ENCODE data around the gene PEX16. TPM values are rescaled to one million over a fixed set of nuclear protein-coding genes. Genes with fewer than 3 reads are reported as not detected.
"Not testable (repeated sequence)": the region's sequence is repeated elsewhere in the genome, so short reads cannot be mapped to it uniquely, and the experiment has no call there.

PEX16 gene
- total RNA-seq, 1 experiment from 2014 or later = 35.8 TPM

GRCh38 chr11:45907911-45908370 is 9.7 kb downstream of the PEX16 start:
- intact Hi-C loops (cut with micrococcal nuclease; ENCODE audit: unreplicated experiment) = no loop called here
- CTCF ChIA-PET = no interaction called here

DNA sequence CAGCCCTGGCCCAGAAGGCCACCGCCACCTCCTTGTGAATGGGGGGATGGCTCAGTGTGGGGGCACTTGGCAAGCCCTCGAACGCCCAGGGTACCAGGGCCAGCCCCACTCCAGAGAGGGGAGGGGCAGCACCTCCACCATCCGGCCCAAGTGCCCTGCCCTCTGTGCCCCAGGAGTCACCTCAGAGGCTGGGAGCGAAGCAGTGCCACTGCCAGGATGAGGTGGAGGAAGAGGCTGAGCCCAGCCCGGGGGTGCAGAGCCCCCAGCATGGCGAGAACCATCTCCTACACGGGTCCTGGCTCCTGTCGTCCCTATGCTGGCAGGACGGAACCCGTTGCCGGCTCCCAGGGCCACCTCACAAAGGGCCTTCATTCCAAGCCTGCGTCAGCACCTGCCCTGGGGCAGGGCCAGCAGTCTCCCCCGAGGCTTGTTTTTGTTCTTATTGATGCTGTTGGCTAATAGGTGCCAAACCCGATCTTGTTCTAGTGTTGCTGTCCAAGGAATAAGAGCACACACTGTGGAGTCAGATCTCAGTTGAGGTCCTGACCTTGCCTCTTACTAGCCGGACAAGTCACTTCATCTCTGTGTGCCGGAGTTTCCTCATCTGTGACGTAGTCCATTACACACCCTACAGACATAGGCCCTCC is 10.6 kb downstream of the PEX16 start, which contains the start of gene FREY1:
Gene FREY1 (minus strand): TSS at position 307 of the 647 bp plus-strand sequence. CDS start 26 bp downstream, at position 281.
- DNase-seq = no peak
- H3F3A ChIP-seq (ENCODE audit: insufficient read depth, low read depth) = peaks cover 7% of the 10 kb centered on the region; the same call in 1 of the 2 replicates
- H3K79me2 ChIP-seq (ENCODE audit: low read depth) = no peaks in the 10 kb centered on the region
- CTCF ChIA-PET = no interaction called here
- no peak within 1 kb of the TSS for H3K4me3 ChIP-seq
- intact Hi-C loops (cut with micrococcal nuclease; ENCODE audit: unreplicated experiment) = no loop called here
- no peaks in the 10 kb centered on the region for H3K9me3 ChIP-seq (ENCODE audit: insufficient read depth, low read depth)
- H3K4me2 ChIP-seq = no peak within 1 kb of the TSS
- H2AFZ ChIP-seq = no peak within 1 kb of the TSS
- no peaks in the 10 kb centered on the region for H3K27me3 ChIP-seq (ENCODE audit: insufficient read depth, low read depth)
- H3K9me2 ChIP-seq (ENCODE audit: insufficient read depth) = no peaks in the 10 kb centered on the region
- H3K36me3 ChIP-seq (ENCODE audit: low read depth) = no peaks in the 10 kb centered on the region
- TF ChIP-seq, protein P1, sequence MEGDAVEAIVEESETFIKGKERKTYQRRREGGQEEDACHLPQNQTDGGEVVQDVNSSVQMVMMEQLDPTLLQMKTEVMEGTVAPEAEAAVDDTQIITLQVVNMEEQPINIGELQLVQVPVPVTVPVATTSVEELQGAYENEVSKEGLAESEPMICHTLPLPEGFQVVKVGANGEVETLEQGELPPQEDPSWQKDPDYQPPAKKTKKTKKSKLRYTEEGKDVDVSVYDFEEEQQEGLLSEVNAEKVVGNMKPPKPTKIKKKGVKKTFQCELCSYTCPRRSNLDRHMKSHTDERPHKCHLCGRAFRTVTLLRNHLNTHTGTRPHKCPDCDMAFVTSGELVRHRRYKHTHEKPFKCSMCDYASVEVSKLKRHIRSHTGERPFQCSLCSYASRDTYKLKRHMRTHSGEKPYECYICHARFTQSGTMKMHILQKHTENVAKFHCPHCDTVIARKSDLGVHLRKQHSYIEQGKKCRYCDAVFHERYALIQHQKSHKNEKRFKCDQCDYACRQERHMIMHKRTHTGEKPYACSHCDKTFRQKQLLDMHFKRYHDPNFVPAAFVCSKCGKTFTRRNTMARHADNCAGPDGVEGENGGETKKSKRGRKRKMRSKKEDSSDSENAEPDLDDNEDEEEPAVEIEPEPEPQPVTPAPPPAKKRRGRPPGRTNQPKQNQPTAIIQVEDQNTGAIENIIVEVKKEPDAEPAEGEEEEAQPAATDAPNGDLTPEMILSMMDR (conservative IDR thresholded peaks at IDR 0.05) = no peak
- TF ChIP-seq EZH2 (IDR thresholded peaks at IDR 0.05; ENCODE audit: low read depth) = no peak
- POLR2A ChIA-PET (ENCODE audit: unreplicated experiment) = no interaction called here
- no peaks in the 10 kb centered on the region for H3K4me1 ChIP-seq (replicated peaks; ENCODE audit: insufficient read depth)
- H3K27ac ChIP-seq = no peak within 1 kb of the TSS
- BruUV-seq (replicated peaks) = no TSS peak
- no peaks in the 10 kb centered on the region for H4K20me1 ChIP-seq (ENCODE audit: insufficient read depth)

More at GRCh38 chr11:45907911-45908370, 9.7 kb downstream of the PEX16 start:
- no peak for DNase-seq
- Histone ChIP-seq H3K9me2 (ENCODE audit: insufficient read depth) (no peaks in the 10 kb centered on the region), H3F3A (ENCODE audit: insufficient read depth, low read depth) (peaks cover 7% of the 10 kb centered on the region; the same call in 1 of the 2 replicates), H3K9me3 (ENCODE audit: insufficient read depth, low read depth) (no peaks in the 10 kb centered on the region), H4K20me1 (ENCODE audit: insufficient read depth) (no peaks in the 10 kb centered on the region), H3K4me2 (no peak overlapping the region), H3K27ac (no peak overlapping the region), H3K36me3 (ENCODE audit: low read depth) (no peaks in the 10 kb centered on the region), H2AFZ (no peak overlapping the region), H3K4me3 (no peak overlapping the region), H3K4me1 (replicated peaks; ENCODE audit: insufficient read depth) (no peaks in the 10 kb centered on the region), H3K27me3 (ENCODE audit: insufficient read depth, low read depth) (no peaks in the 10 kb centered on the region), H3K79me2 (ENCODE audit: low read depth) (no peaks in the 10 kb centered on the region)
- BruUV-seq (replicated peaks) = no TSS peak
- POLR2A ChIA-PET (ENCODE audit: unreplicated experiment) = no interaction called here
- no peak for TF ChIP-seq EZH2 (IDR thresholded peaks at IDR 0.05; ENCODE audit: low read depth)
- TF ChIP-seq, protein P1 (conservative IDR thresholded peaks at IDR 0.05) = no peak

DNA sequence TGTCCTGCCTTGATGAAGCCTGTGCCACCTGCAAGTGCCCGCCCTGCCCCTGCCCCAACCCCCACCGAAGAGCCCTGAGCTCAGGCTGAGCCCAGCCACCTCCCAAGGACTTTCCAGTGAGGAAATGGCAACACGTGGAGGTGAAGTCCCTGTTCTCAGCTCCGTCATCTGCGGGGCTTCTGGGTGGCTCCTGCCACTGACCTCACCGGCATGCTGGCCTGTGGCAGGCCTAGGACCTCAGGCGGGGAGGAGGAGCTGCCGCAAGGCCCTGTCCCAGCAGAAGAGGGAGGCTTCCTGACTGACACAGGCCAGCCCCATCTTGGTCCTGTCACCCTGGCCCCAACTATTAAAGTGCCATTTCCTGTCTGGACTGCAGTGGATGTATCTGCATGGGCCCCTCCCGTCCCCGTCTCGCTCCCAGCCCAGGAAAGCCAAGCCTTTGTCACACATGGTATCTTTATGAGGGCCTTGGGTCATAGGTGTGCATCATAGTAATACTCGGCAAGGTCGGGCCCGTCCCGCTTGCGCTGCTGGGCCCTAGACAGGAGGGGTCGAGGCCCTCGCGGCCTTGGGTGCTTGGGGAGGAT is 11.5 kb downstream of the PEX16 start:
- Histone ChIP-seq H3F3A (ENCODE audit: insufficient read depth, low read depth) (peaks cover 7% of the 10 kb centered on the region; the same call in 1 of the 2 replicates), H3K27me3 (ENCODE audit: insufficient read depth, low read depth) (no peaks in the 10 kb centered on the region), H3K4me2 (no peak overlapping the region), H2AFZ (no peak overlapping the region), H3K4me3 (no peak overlapping the region), H3K4me1 (replicated peaks; ENCODE audit: insufficient read depth) (no peaks in the 10 kb centered on the region), H3K27ac (no peak overlapping the region), H3K9me2 (ENCODE audit: insufficient read depth) (no peaks in the 10 kb centered on the region), H4K20me1 (ENCODE audit: insufficient read depth) (no peaks in the 10 kb centered on the region), H3K36me3 (ENCODE audit: low read depth) (no peaks in the 10 kb centered on the region), H3K79me2 (ENCODE audit: low read depth) (no peaks in the 10 kb centered on the region), H3K9me3 (ENCODE audit: insufficient read depth, low read depth) (no peaks in the 10 kb centered on the region)
- TSS peak; percentile 7 for BruUV-seq (replicated peaks)
- DNase-seq = no peak
- intact Hi-C loops (cut with micrococcal nuclease; ENCODE audit: unreplicated experiment) = no loop called here
- CTCF ChIA-PET = no interaction called here
- no peak for TF ChIP-seq EZH2 (IDR thresholded peaks at IDR 0.05; ENCODE audit: low read depth)
- TF ChIP-seq, protein P1 (conservative IDR thresholded peaks at IDR 0.05) = no peak
- POLR2A ChIA-PET (ENCODE audit: unreplicated experiment) = no interaction called here

- H3K4me2 ChIP-seq; H3K9me3 ChIP-seq (ENCODE audit: insufficient read depth, low read depth); H2AFZ ChIP-seq; H3K27me3 ChIP-seq (ENCODE audit: insufficient read depth, low read depth); H3K79me2 ChIP-seq (ENCODE audit: low read depth); H3K36me3 ChIP-seq (ENCODE audit: low read depth); H3K27ac ChIP-seq; H4K20me1 ChIP-seq (ENCODE audit: insufficient read depth); H3K4me3 ChIP-seq; H3F3A ChIP-seq (ENCODE audit: insufficient read depth, low read depth); BruUV-seq (replicated peaks); H3K9me2 ChIP-seq (ENCODE audit: insufficient read depth); CTCF ChIA-PET; DNase-seq; POLR2A ChIA-PET (ENCODE audit: unreplicated experiment); H3K4me1 ChIP-seq (replicated peaks; ENCODE audit: insufficient read depth); intact Hi-C loops (cut with micrococcal nuclease; ENCODE audit: unreplicated experiment): not testable (repeated sequence)
Measured at GRCh38 chr11:45905576-45905975, 12.1 kb downstream of the PEX16 start.

Measured in PC-9 (cell line).